Lower leg skin (tissue), 3 donors: ENCODE data around the gene ZGLP1.

Experiments used
- CTCF ChIP-seq, 3 donors: fragments of 450-650 bp; IDR thresholded peaks; one replicate each; pipeline ENCODE4 v1.5.1; 2016; ENCODE audit warnings: antibody characterized with exemption in 3 of 3, mild to moderate bottlenecking in 3 of 3, moderate library complexity in 2 of 3
- POLR2A ChIP-seq, 2 donors: fragments of 450-650 bp; IDR thresholded peaks; one replicate each; pipeline ENCODE4 v1.6.1; 2016 to 2017; ENCODE audit warnings: antibody characterized with exemption in 2 of 2, mild to moderate bottlenecking in 1 of 2, moderate library complexity in 1 of 2

GRCh38 chr19:10317045-10317856 lies 7.6 kb upstream of the ZGLP1 start:
- no peak for TF ChIP-seq CTCF (IDR thresholded peaks at IDR 0.05)
- no peak for TF ChIP-seq POLR2A (IDR thresholded peaks at IDR 0.05)
